B cell (primary cell): ENCODE data around the gene LYRM7. TPM values are rescaled to one million over a fixed set of nuclear protein-coding genes. Genes with fewer than 3 reads are reported as not detected.

Source experiments
- ATAC-seq: fragments of 200-7000 bp; cut with Tn5 transposase; one replicate; pipeline ENCODE4 v1.10.0; 2021; ENCODE audit warnings: low read depth, mild to moderate bottlenecking, moderate number of reproducible peaks, moderate library complexity
- CTCF ChIA-PET: fragments of 350-600 bp; sonication (Branson Sonifier 250); formaldehyde crosslinking; loops from one replicate; lab custom pipeline; 2021; ENCODE audit warnings: antibody characterized with exemption, inconsistent platforms; lab: Charles Lee
- POLR2A ChIA-PET: fragments of 350-600 bp; sonication (Branson Sonifier 250); formaldehyde crosslinking; loops from one replicate; lab custom pipeline; 2021; ENCODE audit warnings: antibody characterized with exemption; lab: Charles Lee
- DNase-seq: peaks from one replicate; pipeline ENCODE4 v3.0.0; 2013
- H2AFZ ChIP-seq: 2 replicates; pipeline ENCODE4 v1.6.1; 2012; ENCODE audit warnings: mild to moderate bottlenecking, low read depth, low read length; ENCODE audit not compliant: insufficient read depth, poor library complexity, severe bottlenecking
- H3K27ac ChIP-seq, 2 donors: 1 replicate in 1 of 2; 2 replicates in 1 of 2; pipeline ENCODE4 v1.5.1; 2012 to 2013; ENCODE audit warnings: low read length in 2 of 2, mild to moderate bottlenecking in 2 of 2, moderate library complexity in 1 of 2
- H3K27me3 ChIP-seq, 4 experiments: fragments of 200-600 bp in 1 of 4; sonication (generic) in 1 of 4; replicated peaks in 1 of 4; 1 replicate in 2 of 4; 2 replicates in 2 of 4; pipeline versions ENCODE4 v1.6.1 to v1.7.0; 2013 to 2016; ENCODE audit warnings: low read length in 3 of 4, mild to moderate bottlenecking in 2 of 4, mixed read lengths in 1 of 4, moderate library complexity in 1 of 4; ENCODE audit not compliant: insufficient read depth in 4 of 4, control insufficient read depth in 3 of 4; ENCODE audit errors: control extremely low read depth in 1 of 4
- H3K36me3 ChIP-seq, 2 experiments: replicated peaks in 1 of 2; 1 replicate in 1 of 2; 2 replicates in 1 of 2; pipeline versions ENCODE4 v1.6.1 to v1.7.1; 2013; ENCODE audit warnings: low read length in 1 of 2; ENCODE audit not compliant: insufficient read depth in 2 of 2, control insufficient read depth in 1 of 2; ENCODE audit errors: control extremely low read depth in 1 of 2, extremely low read depth in 1 of 2
- H3K4me1 ChIP-seq, 2 donors: fragments of 200-600 bp in 1 of 2; sonication (generic) in 1 of 2; 1 replicate in 1 of 2; 2 replicates in 1 of 2; pipeline versions ENCODE4 v1.5.1 to v1.6.1; 2013 to 2017; ENCODE audit warnings: low read length in 2 of 2; ENCODE audit not compliant: control insufficient read depth in 2 of 2, insufficient read depth in 2 of 2
- H3K4me2 ChIP-seq: replicated peaks from 2 replicates; pipeline ENCODE3; 2012; ENCODE audit warnings: mild to moderate bottlenecking, low read depth, low read length; ENCODE audit not compliant: poor library complexity, severe bottlenecking
- H3K4me3 ChIP-seq, 5 experiments: fragments of 200-600 bp in 1 of 5; sonication (generic) in 1 of 5; 1 replicate in 3 of 5; 2 replicates in 2 of 5; pipeline versions ENCODE4 v1.5.1 to v1.7.0; 2011 to 2016; ENCODE audit warnings: low read length in 4 of 5, mild to moderate bottlenecking in 4 of 5, low read depth in 2 of 5, control low read depth in 1 of 5, moderate library complexity in 1 of 5; ENCODE audit not compliant: insufficient read depth in 1 of 5; ENCODE audit errors: control extremely low read depth in 1 of 5, extremely low read depth in 1 of 5
- H3K79me2 ChIP-seq: fragments of 200-600 bp; sonication (generic); one replicate; pipeline ENCODE4 v1.6.0; 2016; ENCODE audit warnings: low read length; ENCODE audit not compliant: control insufficient read depth, insufficient read depth
- H3K9ac ChIP-seq: fragments of 200-600 bp; sonication (generic); 2 replicates; pipeline ENCODE4 v1.6.1; 2017; ENCODE audit warnings: mild to moderate bottlenecking, low read length, moderate library complexity
- H3K9me3 ChIP-seq, 3 donors: one replicate each; pipeline versions ENCODE4 v1.6.1 to v1.7.1; 2013; ENCODE audit warnings: low read length in 2 of 3; ENCODE audit not compliant: control insufficient read depth in 2 of 3, insufficient read depth in 1 of 3; ENCODE audit errors: control extremely low read depth in 1 of 3
- H4K20me1 ChIP-seq: 2 replicates; pipeline ENCODE4 v1.6.0; 2012; ENCODE audit warnings: mild to moderate bottlenecking, low read length; ENCODE audit not compliant: insufficient read depth, control insufficient read depth, poor library complexity, severe bottlenecking
- H3K27ac Mint-ChIP-seq: one replicate; pipeline ENCODE4 v1.8.0; 2021; ENCODE audit warnings: mixed read lengths
- H3K27me3 Mint-ChIP-seq: one replicate; pipeline ENCODE4 v1.8.0; 2021; ENCODE audit warnings: mixed read lengths
- H3K4me1 Mint-ChIP-seq: one replicate; pipeline ENCODE4 v1.8.0; 2021; ENCODE audit warnings: mixed read lengths
- H3K4me3 Mint-ChIP-seq: one replicate; pipeline ENCODE4 v1.8.0; 2021; ENCODE audit warnings: mixed read lengths
- H3K9me3 Mint-ChIP-seq: one replicate; pipeline ENCODE4 v1.8.0; 2022; ENCODE audit warnings: mixed read lengths; ENCODE audit not compliant: insufficient read depth
- CTCF ChIP-seq: fragments of 200-600 bp; IDR thresholded peaks from one replicate; pipeline ENCODE4 v1.8.0; 2022; ENCODE audit warnings: antibody characterized with exemption, mild to moderate bottlenecking
- EZH2 ChIP-seq: IDR thresholded peaks from 2 replicates; pipeline ENCODE4 v1.6.1; 2012; ENCODE audit warnings: borderline replicate concordance, low read depth, mild to moderate bottlenecking, moderate library complexity, low read length; ENCODE audit not compliant: insufficient read depth, poor library complexity, severe bottlenecking
- WGBS: methylation state at CpG from one replicate; pipeline ENCODE4 v1.1.5; 2013; ENCODE audit warnings: missing lambda C conversion rate; ENCODE audit not compliant: insufficient coverage; 5-methylcytosine and 5-hydroxymethylcytosine counted together
- intact Hi-C: fragments of 100-400 bp; cut with micrococcal nuclease; formaldehyde crosslinking; loops from one replicate; pipeline ENCODE4 v1.10.0; 2022
- polyA plus RNA-seq: library from polyadenylated mRNA; depleted of rRNA; stranded (reverse); fragments of >200 nt; gene quantifications from 2 replicates; pipeline ENCODE4 v1.2.3, GENCODE V29; 2012
- total RNA-seq, 2 donors: library from RNA; stranded (reverse); fragments of 120-200 nt in 1 of 2; gene quantifications; 1 replicate in 1 of 2; 2 replicates in 1 of 2; pipeline versions ENCODE4 v1.2.3 to v1.2.4, GENCODE V29; 2013 to 2022

The LYRM7 gene
- total and polyA plus RNA-seq, 2 donors (not counting 1 experiment from before 2014, with no cell fraction given): 2.7 to 12.3 TPM

DNA sequence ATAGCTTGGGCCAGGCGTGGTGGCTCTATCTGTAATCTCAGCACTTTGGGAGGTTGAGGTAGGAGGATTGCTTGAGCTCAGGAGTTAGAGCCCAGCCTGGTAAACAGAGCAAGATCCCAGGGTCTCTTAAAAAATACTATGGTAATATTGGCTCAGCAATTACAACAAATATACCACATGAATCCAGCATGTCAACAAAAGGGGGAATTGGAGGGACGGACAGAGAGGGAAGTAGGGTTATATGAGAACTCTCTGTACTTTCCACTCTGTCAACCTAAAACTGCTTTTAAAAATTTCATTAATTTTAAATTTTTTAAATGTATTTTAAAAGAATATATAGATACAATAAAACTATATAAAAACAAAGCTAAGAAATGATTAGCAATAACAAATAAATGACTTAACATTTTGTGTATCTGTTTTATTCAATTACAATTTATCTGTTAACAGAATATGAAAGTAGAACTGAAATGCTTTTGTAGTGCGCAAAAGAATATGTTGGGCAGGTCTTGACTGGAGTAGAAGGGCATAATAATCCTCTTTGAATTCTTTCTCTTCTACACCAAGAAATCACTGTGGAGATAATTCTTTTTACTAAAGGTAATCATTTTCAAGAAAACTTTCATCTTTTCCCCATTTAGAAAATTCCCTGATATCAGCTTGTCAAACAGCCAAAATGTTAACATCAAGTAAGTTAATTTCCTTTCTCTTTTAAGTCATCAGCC, 80.2 kb downstream of the LYRM7 start:
- Mint-ChIP-seq H3K4me1 (peaks cover 54% of the 10 kb centered on the region), H3K9me3 (no peaks in the 10 kb centered on the region), H3K27ac (peak overlapping the region; percentile 70), H3K4me3 (peak overlapping the region; percentile 55), H3K27me3 (no peaks in the 10 kb centered on the region)
- intact Hi-C loops: loop anchor here (5.0 kb wide), 1 partner anchor 386 kb away; the partner anchor contains the start of gene RAPGEF6
- H3K36me3 ChIP-seq: peaks cover 0 to 7% of the 10 kb centered on the region in 2 experiments
- no peak for ATAC-seq
- no peaks in the 10 kb centered on the region for H4K20me1 ChIP-seq
- H3K27me3 ChIP-seq: no peaks in the 10 kb centered on the region
- H3K4me2 ChIP-seq: peak overlapping the region; percentile 78
- ChIA-PET CTCF (interaction anchor here (0.6 to 6.0 kb wide), 7 partner anchors 11 to 131 kb away, joined by 3 to 60 read pairs (median 4); partner anchors contain the start of gene CDC42SE2), POLR2A (interaction anchor here (0.7 to 3.8 kb wide), 3 partner anchors 13 to 128 kb away, joined by 4 to 42 read pairs (median 14); partner anchors contain the start of gene CDC42SE2)
- peaks cover 66% of the 10 kb centered on the region for H3K79me2 ChIP-seq
- peaks cover 0 to 13% (median 2%) of the 10 kb centered on the region in 3 donors for H3K9me3 ChIP-seq
- peak overlapping the region in 1 of 5 experiments; percentile 0 for H3K4me3 ChIP-seq
- no peak overlapping the region for H3K9ac ChIP-seq
- peak overlapping the region in 1 of 2 donors; percentile 92 for H3K27ac ChIP-seq
- H3K4me1 ChIP-seq: peaks cover 36 to 53% of the 10 kb centered on the region in 2 donors
- WGBS: no CpG with 5 or more reads among the region's 3 CpGs
- H2AFZ ChIP-seq: no peak overlapping the region
- TF ChIP-seq EZH2 (no peak), CTCF (no peak)
- DNase-seq: no peak
